H9 (cell line): ENCODE data around the gene CHCHD1. TPM values are rescaled to one million over a fixed set of nuclear protein-coding genes. Genes with fewer than 3 reads are reported as not detected.

Experiments used
- DNase-seq: peaks from one replicate; pipeline ENCODE4 v3.0.0-alpha.2; 2017
- H2AFZ ChIP-seq: one replicate; pipeline ENCODE4 v1.6.1; 2013; ENCODE audit warnings: mild to moderate bottlenecking, low read length, control low read depth, moderate library complexity
- H2AK5ac ChIP-seq: 2 replicates; pipeline ENCODE4 v1.6.1; 2013; ENCODE audit warnings: low read length, control low read depth, mixed read lengths; ENCODE audit not compliant: insufficient read length
- H2BK120ac ChIP-seq: one replicate; pipeline ENCODE4 v1.6.1; 2013; ENCODE audit warnings: low read depth, mild to moderate bottlenecking, low read length, control low read depth, inconsistent platforms; ENCODE audit not compliant: poor library complexity, severe bottlenecking
- H2BK12ac ChIP-seq: 2 replicates; pipeline ENCODE4 v1.6.1; 2013; ENCODE audit warnings: low read length, control low read depth, mixed read lengths, low read depth; ENCODE audit not compliant: insufficient read length
- H2BK15ac ChIP-seq: 2 replicates; pipeline ENCODE4 v1.6.1; 2013; ENCODE audit warnings: low read depth, low read length, control low read depth
- H2BK20ac ChIP-seq: one replicate; pipeline ENCODE4 v1.6.1; 2013; ENCODE audit warnings: low read depth, mild to moderate bottlenecking, low read length, control low read depth, inconsistent platforms; ENCODE audit not compliant: poor library complexity, severe bottlenecking
- H2BK5ac ChIP-seq: 2 replicates; pipeline ENCODE4 v1.6.1; 2013; ENCODE audit warnings: low read length, control low read depth, mixed read lengths; ENCODE audit not compliant: insufficient read length
- H3K14ac ChIP-seq: 2 replicates; pipeline ENCODE4 v1.6.1; 2013; ENCODE audit warnings: low read length, control low read depth; ENCODE audit not compliant: insufficient read depth
- H3K18ac ChIP-seq: 2 replicates; pipeline ENCODE4 v1.6.1; 2013; ENCODE audit warnings: low read depth, mild to moderate bottlenecking, mixed read lengths, low read length, control low read depth; ENCODE audit not compliant: insufficient read length
- H3K23ac ChIP-seq: 2 replicates; pipeline ENCODE4 v1.6.1; 2013; ENCODE audit warnings: low read length, control low read depth, mixed read lengths, low read depth; ENCODE audit not compliant: insufficient read length
- H3K23me2 ChIP-seq: 2 replicates; pipeline ENCODE4 v1.6.1; 2013; ENCODE audit warnings: low read depth, mild to moderate bottlenecking, mixed read lengths, low read length, control low read depth; ENCODE audit not compliant: insufficient read length, poor library complexity, severe bottlenecking
- H3K27ac ChIP-seq: 2 replicates; pipeline ENCODE4 v1.5.1; 2013; ENCODE audit warnings: low read length, control low read depth, mixed read lengths, low read depth; ENCODE audit not compliant: insufficient read length
- H3K27me3 ChIP-seq: 2 replicates; pipeline ENCODE4 v1.6.1; 2013; ENCODE audit warnings: low read length, control low read depth, inconsistent platforms; ENCODE audit not compliant: insufficient read depth
- H3K4ac ChIP-seq: 2 replicates; pipeline ENCODE4 v1.6.1; 2013; ENCODE audit warnings: low read depth, mild to moderate bottlenecking, control low read depth, inconsistent platforms, low read length, moderate library complexity
- H3K4me1 ChIP-seq: 2 replicates; pipeline ENCODE4 v1.6.1; 2013; ENCODE audit warnings: low read length, control low read depth, inconsistent platforms; ENCODE audit not compliant: insufficient read depth
- H3K4me2 ChIP-seq: 2 replicates; pipeline ENCODE4 v1.6.1; 2013; ENCODE audit warnings: low read length, control low read depth, mixed read lengths; ENCODE audit not compliant: insufficient read length, insufficient read depth
- H3K56ac ChIP-seq: 2 replicates; pipeline ENCODE4 v1.6.1; 2013; ENCODE audit warnings: low read depth, mild to moderate bottlenecking, mixed read lengths, low read length, control low read depth; ENCODE audit not compliant: insufficient read length
- H3K79me1 ChIP-seq: 2 replicates; pipeline ENCODE4 v1.6.1; 2013; ENCODE audit warnings: low read depth, mild to moderate bottlenecking, moderate library complexity, low read length, control low read depth, inconsistent platforms; ENCODE audit not compliant: insufficient read depth, poor library complexity, severe bottlenecking
- H3K79me2 ChIP-seq: 2 replicates; pipeline ENCODE4 v1.6.1; 2013; ENCODE audit warnings: low read length, control low read depth, inconsistent platforms; ENCODE audit not compliant: insufficient read depth
- H3K9ac ChIP-seq: 2 replicates; pipeline ENCODE4 v1.6.1; 2013; ENCODE audit warnings: low read length, control low read depth, mixed read lengths; ENCODE audit not compliant: insufficient read length; ENCODE audit errors: extremely low read depth
- H3K9me3 ChIP-seq: one replicate; pipeline ENCODE4 v1.6.1; 2013; ENCODE audit warnings: low read depth, low read length, inconsistent platforms; ENCODE audit not compliant: control insufficient read depth
- H3T11ph ChIP-seq: one replicate; pipeline ENCODE4 v1.6.1; 2013; ENCODE audit warnings: mild to moderate bottlenecking, low read length, control low read depth, inconsistent platforms
- H4K20me1 ChIP-seq: one replicate; pipeline ENCODE4 v1.6.1; 2013; ENCODE audit not compliant: control insufficient read depth, insufficient read length, insufficient read depth
- H4K5ac ChIP-seq: 2 replicates; pipeline ENCODE4 v1.6.1; 2013; ENCODE audit warnings: low read depth, mild to moderate bottlenecking, mixed read lengths, low read length, control low read depth; ENCODE audit not compliant: insufficient read length
- H4K8ac ChIP-seq: replicated peaks from 2 replicates; pipeline ENCODE4 v1.6.1; 2013; ENCODE audit warnings: low read length, control low read depth, mixed read lengths, low read depth; ENCODE audit not compliant: insufficient read length
- H4K91ac ChIP-seq: 2 replicates; pipeline ENCODE4 v1.6.1; 2013; ENCODE audit warnings: low read depth, mild to moderate bottlenecking, moderate library complexity, mixed read lengths, low read length, control low read depth; ENCODE audit not compliant: insufficient read length
- H3K27ac Mint-ChIP-seq, 3 experiments: 2 replicates in 2 of 3; 3 replicates in 1 of 3; pipeline ENCODE4 v1.8.0; 2020 to 2021; ENCODE audit warnings: mixed read lengths in 3 of 3, mild to moderate bottlenecking in 1 of 3, moderate library complexity in 1 of 3
- H3K27me3 Mint-ChIP-seq: 2 replicates; pipeline ENCODE4 v1.8.0; 2021; ENCODE audit warnings: low read depth, mild to moderate bottlenecking, moderate library complexity, mixed read lengths
- H3K36me3 Mint-ChIP-seq, 3 experiments: 2 replicates in 2 of 3; 3 replicates in 1 of 3; pipeline ENCODE4 v1.8.0; 2020 to 2021; ENCODE audit warnings: low read depth in 3 of 3, mixed read lengths in 3 of 3; ENCODE audit not compliant: insufficient read depth in 1 of 3
- H3K4me1 Mint-ChIP-seq, 2 experiments: 2 replicates each; pipeline ENCODE4 v1.8.0; 2020; ENCODE audit warnings: mixed read lengths in 2 of 2
- H3K4me3 Mint-ChIP-seq, 2 experiments: 2 replicates in 1 of 2; 3 replicates in 1 of 2; pipeline ENCODE4 v1.8.0; 2020 to 2021; ENCODE audit warnings: mild to moderate bottlenecking in 2 of 2, mixed read lengths in 2 of 2, moderate library complexity in 1 of 2
- H3K9me3 Mint-ChIP-seq, 2 experiments: 2 replicates in 1 of 2; 3 replicates in 1 of 2; pipeline ENCODE4 v1.8.0; 2020; ENCODE audit warnings: mild to moderate bottlenecking in 2 of 2, mixed read lengths in 2 of 2, moderate library complexity in 1 of 2
- WGBS: extraction: QIAGEN DNeasy Blood & Tissue Kit; methylation state at CpG from one replicate; pipeline ENCODE4 v1.1.7; 2013; ENCODE audit warnings: missing lambda C conversion rate, low lambda C conversion rate, mixed read lengths; ENCODE audit not compliant: insufficient read length; ENCODE audit errors: extremely low coverage; 5-methylcytosine and 5-hydroxymethylcytosine counted together
- total RNA-seq: library from RNA; stranded (reverse); gene quantifications from 2 replicates; pipeline ENCODE4 v1.2.1, GENCODE V29; 2021
- TF ChIP-seq, protein P1 (sequence below): fragments of 200-600 bp; sonication (generic); conservative IDR thresholded peaks from 3 replicates; pipeline ENCODE4 v1.8.0; 2021; ENCODE audit warnings: antibody characterized with exemption, mild to moderate bottlenecking

The CHCHD1 gene
- total RNA-seq, 1 experiment from 2014 or later: 45.9 TPM

DNA sequence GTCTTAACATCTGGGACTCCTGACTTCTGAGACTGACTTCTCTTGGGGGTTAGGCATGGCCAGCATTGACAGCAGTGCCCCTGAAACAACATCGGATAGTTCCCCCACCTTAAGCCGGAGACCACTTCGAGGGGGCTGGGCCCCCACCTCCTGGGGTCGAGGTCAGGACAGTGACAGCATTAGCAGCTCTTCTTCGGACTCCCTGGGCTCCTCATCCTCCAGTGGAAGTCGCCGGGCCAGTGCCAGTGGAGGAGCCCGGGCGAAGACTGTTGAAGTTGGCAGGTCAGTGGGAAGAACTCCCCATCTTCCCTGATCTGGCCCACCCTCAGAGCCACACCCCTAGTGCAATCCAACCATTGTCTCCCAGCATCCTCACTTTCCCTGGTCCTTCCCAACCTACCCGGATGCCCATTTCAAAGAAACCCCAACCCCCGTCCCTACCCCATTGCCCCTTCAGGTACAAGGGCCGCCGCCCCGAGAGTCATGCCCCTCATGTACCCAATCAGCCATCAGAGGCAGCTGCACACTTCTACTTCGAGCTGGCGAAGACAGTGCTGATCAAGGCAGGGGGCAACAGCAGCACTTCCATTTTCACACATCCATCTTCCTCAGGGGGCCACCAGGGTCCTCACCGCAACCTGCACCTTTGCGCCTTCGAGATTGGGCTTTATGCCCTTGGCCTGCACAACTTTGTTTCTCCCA is 15.6 kb downstream of the CHCHD1 start:
- Histone ChIP-seq H3K4ac (no peak overlapping the region), H4K91ac (no peak overlapping the region), H3K27me3 (no peaks in the 10 kb centered on the region), H3K4me2 (no peak overlapping the region), H3K14ac (no peak overlapping the region), H3K18ac (no peak overlapping the region), H4K8ac (no peak overlapping the region), H3K9me3 (no peaks in the 10 kb centered on the region), H2BK15ac (no peak overlapping the region), H3K23me2 (no peaks in the 10 kb centered on the region), H3K9ac (no peak overlapping the region), H2AK5ac (no peak overlapping the region), H2BK5ac (no peak overlapping the region), H3K23ac (no peak overlapping the region), H4K5ac (no peak overlapping the region), H2BK12ac (no peak overlapping the region), H3K4me1 (no peaks in the 10 kb centered on the region), H3T11ph (no peak overlapping the region), H3K56ac (no peak overlapping the region), H2AFZ (no peak overlapping the region), H2BK120ac (no peak overlapping the region), H3K27ac (no peak overlapping the region), H3K79me1 (no peaks in the 10 kb centered on the region), H4K20me1 (no peaks in the 10 kb centered on the region), H3K79me2 (no peaks in the 10 kb centered on the region), H2BK20ac (no peak overlapping the region)
- no peaks in the 10 kb centered on the region for H3K27me3 Mint-ChIP-seq
- WGBS: no CpG with 5 or more reads among the region's 19 CpGs
- no peaks in the 10 kb centered on the region for H3K9me3 Mint-ChIP-seq
- peaks cover 12 to 72% (median 44%) of the 10 kb centered on the region in 3 experiments; a peak in 6 of 7 replicates for H3K36me3 Mint-ChIP-seq
- TF ChIP-seq, protein P1, sequence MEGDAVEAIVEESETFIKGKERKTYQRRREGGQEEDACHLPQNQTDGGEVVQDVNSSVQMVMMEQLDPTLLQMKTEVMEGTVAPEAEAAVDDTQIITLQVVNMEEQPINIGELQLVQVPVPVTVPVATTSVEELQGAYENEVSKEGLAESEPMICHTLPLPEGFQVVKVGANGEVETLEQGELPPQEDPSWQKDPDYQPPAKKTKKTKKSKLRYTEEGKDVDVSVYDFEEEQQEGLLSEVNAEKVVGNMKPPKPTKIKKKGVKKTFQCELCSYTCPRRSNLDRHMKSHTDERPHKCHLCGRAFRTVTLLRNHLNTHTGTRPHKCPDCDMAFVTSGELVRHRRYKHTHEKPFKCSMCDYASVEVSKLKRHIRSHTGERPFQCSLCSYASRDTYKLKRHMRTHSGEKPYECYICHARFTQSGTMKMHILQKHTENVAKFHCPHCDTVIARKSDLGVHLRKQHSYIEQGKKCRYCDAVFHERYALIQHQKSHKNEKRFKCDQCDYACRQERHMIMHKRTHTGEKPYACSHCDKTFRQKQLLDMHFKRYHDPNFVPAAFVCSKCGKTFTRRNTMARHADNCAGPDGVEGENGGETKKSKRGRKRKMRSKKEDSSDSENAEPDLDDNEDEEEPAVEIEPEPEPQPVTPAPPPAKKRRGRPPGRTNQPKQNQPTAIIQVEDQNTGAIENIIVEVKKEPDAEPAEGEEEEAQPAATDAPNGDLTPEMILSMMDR: no peak
- H3K4me1 Mint-ChIP-seq: no peaks in the 10 kb centered on the region
- no peak overlapping the region for H3K27ac Mint-ChIP-seq
- H3K4me3 Mint-ChIP-seq: no peak overlapping the region
- DNase-seq: no peak
